ENCODE measurements around the gene TMEM139.

Gene TMEM139

GRCh38 chr7:143288836-143289235 lies 4.1 kb downstream of the TMEM139 start:
- DNase-seq (ENCODE audit: low read depth), result peak; percentile 48

GRCh38 chr7:143289421-143289820 lies 4.7 kb downstream of the TMEM139 start:
- peak; percentile 24 for DNase-seq (ENCODE audit: low read depth)

- DNase-seq (ENCODE audit: low read depth), result peak; percentile 26
These were observed 5.1 kb downstream of the TMEM139 start for GRCh38 chr7:143289888-143290287.

GRCh38 chr7:143290293-143290692 lies 5.5 kb downstream of the TMEM139 start:
- no peak for DNase-seq (ENCODE audit: low read depth)

GRCh38 chr7:143292876-143293275 lies 8.1 kb downstream of the TMEM139 start:
- no peak for DNase-seq (ENCODE audit: low read depth)

GRCh38 chr7:143295870-143296269 lies 11.1 kb downstream of the TMEM139 start:
- DNase-seq (ENCODE audit: low read depth), result peak; percentile 89

- DNase-seq (ENCODE audit: low read depth), result peak; percentile 76
These were observed 11.9 kb downstream of the TMEM139 start for GRCh38 chr7:143296686-143297085.

GRCh38 chr7:143299346-143299745 lies 14.6 kb downstream of the TMEM139 start:
- peak; percentile 83 for DNase-seq (ENCODE audit: low read depth)

GRCh38 chr7:143299840-143300239 lies 15.1 kb downstream of the TMEM139 start:
- peak; percentile 11 for DNase-seq (ENCODE audit: low read depth)

- peak; percentile 44 for DNase-seq (ENCODE audit: low read depth)
These were observed 16.5 kb downstream of the TMEM139 start for GRCh38 chr7:143300959-143301935.

GRCh38 chr7:143303733-143304132 lies 19.0 kb downstream of the TMEM139 start:
- no peak for DNase-seq (ENCODE audit: low read depth)

- DNase-seq (ENCODE audit: low read depth), result no peak
These were observed 20.2 kb downstream of the TMEM139 start for GRCh38 chr7:143304938-143305337.

- peak; percentile 49 for DNase-seq (ENCODE audit: low read depth)
These were observed 20.8 kb downstream of the TMEM139 start for GRCh38 chr7:143305423-143306070.

- no peak for DNase-seq (ENCODE audit: low read depth)
These were observed 23.9 kb downstream of the TMEM139 start for GRCh38 chr7:143308632-143309031.

- DNase-seq (ENCODE audit: low read depth), result no peak
These were observed 29.4 kb downstream of the TMEM139 start for GRCh38 chr7:143314127-143314526.

- DNase-seq (ENCODE audit: low read depth), result no peak
These were observed 31.0 kb downstream of the TMEM139 start, which contains the start of gene CLCN1 for GRCh38 chr7:143315776-143316175. Gene CLCN1 (plus strand): TSS chr7:143316111. CDS start chr7:143316213, 102 bp downstream.

- no peak for DNase-seq (ENCODE audit: low read depth)
These were observed 31.7 kb downstream of the TMEM139 start for GRCh38 chr7:143316492-143316891.

GRCh38 chr7:143318661-143319060 lies 33.9 kb downstream of the TMEM139 start:
- DNase-seq (ENCODE audit: low read depth), result peak; percentile 25

- DNase-seq (ENCODE audit: low read depth), result no peak
These were observed 35.9 kb downstream of the TMEM139 start for GRCh38 chr7:143320620-143321019.

GRCh38 chr7:143321242-143321641 lies 36.5 kb downstream of the TMEM139 start:
- no peak for DNase-seq (ENCODE audit: low read depth)

- peak; percentile 21 for DNase-seq (ENCODE audit: low read depth)
These were observed 37.0 kb downstream of the TMEM139 start for GRCh38 chr7:143321734-143322133.

- no peak for DNase-seq (ENCODE audit: low read depth)
These were observed 38.2 kb downstream of the TMEM139 start for GRCh38 chr7:143322760-143323633.
